Activated CD4-positive, alpha-beta T cell treated with anti-CD3 and anti-CD28 coated beads for 1 hour (primary cell): ENCODE data around the gene ZMYND19.
"Not testable (repeated sequence)": the region's sequence is repeated elsewhere in the genome, so short reads cannot be mapped to it uniquely, and the experiment has no call there.

Experiments used
- DNase-seq: peaks from one replicate; pipeline ENCODE4 v3.0.0-alpha.2; 2020

Gene ZMYND19

DNA sequence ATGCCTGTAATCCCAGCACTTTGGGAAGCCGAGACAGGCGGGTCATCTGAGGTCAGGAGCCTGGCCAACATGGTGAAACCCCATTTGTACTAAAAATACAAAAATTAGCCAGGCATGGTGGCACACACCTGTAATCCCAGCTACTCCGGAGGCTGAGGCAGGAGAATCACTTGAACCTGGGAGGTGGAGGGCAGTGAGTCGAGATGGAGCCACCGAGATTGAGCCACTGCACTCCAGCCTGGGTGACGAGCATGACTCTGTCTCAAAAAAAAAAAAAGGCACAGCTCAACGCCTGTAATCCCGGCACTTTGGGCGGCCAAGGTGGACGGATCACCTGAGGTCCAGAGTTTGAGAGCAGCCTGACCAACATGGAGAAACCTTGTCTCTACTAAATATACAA is 36.7 kb downstream of the ZMYND19 start:
- not testable (repeated sequence) for DNase-seq

DNA sequence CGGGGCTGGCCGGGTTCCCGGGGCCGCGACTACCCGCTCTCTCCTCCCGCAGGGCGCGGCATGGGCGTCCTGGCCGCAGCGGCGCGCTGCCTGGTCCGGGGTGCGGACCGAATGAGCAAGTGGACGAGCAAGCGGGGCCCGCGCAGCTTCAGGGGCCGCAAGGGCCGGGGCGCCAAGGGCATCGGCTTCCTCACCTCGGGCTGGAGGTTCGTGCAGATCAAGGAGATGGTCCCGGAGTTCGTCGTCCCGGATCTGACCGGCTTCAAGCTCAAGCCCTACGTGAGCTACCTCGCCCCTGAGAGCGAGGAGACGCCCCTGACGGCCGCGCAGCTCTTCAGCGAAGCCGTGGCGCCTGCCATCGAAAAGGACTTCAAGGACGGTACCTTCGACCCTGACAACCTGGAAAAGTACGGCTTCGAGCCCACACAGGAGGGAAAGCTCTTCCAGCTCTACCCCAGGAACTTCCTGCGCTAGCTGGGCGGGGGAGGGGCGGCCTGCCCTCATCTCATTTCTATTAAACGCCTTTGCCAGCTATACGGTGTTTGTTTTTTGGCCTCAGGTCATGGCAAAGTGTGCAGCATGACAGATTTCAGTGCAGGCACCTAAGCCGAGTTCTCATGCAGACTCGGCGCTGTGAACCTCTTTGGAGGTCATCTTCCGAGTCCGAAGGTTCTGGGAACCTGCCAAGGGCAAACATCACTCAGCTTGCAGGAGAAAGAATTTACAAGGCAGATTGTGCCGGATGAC is 38.1 kb downstream of the ZMYND19 start:
- DNase-seq: no peak

DNA sequence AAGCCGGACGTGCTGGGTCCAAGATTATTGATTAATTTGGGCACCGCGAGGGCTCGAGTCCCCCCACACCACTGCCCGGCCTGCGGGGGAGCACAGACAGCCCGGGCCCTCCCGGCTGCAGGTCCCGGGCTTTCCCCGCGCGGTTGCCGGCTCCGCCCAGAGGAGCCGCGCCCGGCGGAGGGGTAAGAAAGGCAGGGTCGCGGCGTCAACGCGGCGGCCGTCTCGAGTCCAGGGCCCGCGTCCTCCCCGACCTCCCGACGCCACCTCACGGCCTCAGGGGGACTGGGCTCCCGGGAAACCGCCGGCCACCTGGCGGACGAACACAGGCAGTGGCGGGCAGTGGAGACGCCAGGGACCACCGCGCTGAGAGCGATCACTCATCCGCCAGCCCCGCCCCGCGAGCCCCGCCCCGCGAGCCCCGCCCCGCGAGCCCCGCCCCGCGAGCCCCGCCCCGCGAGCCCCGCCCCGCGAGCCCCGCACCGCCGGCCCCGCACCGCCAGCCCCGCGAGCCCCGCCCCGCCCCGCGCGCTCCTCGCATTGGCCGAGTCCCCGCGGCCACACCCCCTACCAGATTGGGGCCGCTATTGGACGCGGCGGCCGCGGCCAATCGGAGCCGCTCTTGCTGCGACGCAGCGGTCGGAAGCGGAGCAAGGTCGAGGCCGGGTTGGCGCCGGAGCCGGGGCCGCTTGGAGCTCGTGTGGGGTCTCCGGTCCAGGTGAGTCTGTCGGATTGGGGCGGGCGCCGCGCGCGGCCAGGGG is 38.9 kb downstream of the ZMYND19 start, which contains the start of gene MRPL41:
Gene MRPL41, plus strand, starts transcription at position 616 of the 758 bp plus-strand sequence. CDS start 203 bp downstream, outside the sequence.
- DNase-seq: peak; percentile 80

DNA sequence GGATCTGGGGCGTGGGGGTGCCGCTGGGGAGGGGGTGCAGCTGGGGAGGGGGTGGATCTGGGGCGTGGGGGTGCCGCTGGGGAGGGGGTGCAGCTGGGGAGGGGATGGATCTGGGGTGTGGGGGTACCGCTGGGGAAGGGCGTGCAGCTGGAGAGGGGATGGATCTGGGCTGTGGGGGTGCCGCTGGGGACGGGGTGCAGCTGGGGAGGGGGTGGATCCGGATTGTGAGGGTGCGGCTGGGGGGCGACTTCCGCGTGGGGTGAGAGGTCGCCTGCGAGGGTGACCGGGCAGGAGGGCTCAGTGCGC is 39.4 kb downstream of the ZMYND19 start:
- not testable (repeated sequence) for DNase-seq

DNA sequence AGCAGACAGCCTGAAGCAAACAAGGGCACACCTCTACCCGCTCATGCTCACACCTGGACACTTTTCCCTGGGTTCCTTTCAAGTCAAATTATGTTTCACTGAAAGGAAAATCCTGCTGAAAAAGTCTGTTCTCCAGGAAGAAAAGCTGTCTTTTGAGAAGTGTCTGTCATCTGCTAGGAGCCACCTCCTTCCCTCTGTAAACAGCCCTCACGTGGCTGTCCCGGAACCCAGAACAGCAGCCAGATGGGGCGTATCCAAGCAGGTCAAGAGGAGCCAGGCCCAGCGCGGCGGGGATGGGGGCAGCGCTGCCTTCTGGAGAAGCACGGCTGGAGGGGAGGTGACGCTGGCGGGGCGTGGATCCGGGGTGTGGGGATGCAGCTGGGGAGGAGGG is 40.1 kb downstream of the ZMYND19 start, which contains the start of gene PNPLA7:
Gene PNPLA7, minus strand, starts transcription at position 172 of the 391 bp plus-strand sequence. CDS start 205 bp downstream, outside the sequence.
- DNase-seq: peak; percentile 26

DNA sequence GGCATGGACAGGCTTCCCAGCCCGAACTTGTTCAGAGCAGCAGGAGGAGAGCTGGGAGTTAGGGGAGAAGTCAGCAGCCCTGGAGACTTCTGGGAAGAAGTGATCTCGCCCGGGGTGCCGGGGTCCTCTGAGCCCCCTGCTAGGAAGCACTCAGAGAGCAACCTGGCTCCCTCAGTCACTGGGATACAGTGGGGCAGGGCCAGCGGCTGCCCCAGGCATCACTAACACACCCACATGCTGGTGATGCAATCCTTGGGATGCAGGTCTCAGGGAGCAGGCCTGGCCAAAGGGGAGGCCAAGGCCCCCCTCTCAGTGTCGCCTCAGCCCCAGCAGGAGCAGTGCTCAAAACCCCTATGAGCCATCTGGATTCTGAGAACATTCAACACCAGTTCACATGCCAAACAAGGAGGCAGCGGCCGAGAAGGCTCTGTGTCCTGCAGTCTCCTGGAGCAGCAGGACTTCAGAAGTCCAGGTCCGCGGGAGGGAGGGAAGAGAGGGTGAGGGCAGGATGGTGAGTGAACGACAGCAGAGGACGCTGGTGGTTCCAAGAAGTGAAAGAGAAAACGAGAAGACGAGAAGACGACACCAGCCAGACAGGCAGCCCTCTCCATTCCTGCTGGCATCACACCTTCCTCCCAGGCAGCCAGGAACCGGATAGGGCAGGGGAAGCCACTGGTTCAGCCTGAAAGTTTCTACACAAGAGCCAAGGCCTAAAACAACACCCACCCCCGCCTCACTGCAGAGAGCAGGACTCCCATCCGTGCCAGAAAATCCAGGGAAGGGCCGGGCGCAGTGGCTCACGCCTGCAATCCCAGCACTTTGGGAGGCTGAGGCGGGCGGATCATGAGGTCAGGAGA is 42.4 kb downstream of the ZMYND19 start:
- no peak for DNase-seq

DNA sequence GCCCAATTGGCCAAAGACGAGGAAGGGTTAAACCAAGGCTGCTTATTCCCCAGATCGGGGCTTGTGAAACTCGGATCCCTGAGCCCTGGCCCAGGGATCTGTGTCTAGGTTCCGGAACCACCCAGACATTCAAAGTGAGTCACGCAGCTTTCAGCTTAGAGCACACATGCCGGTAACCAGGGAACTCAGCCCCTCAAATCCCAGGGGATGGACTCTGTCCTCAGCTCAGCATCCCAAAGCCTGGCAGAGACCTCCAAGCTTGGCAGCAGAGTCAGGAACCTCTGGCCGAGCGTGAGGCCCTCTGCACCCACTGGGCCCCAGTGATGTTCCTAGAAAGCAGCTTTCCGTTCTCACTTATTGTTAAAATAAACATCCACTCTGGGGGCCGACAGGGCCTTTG is 45.2 kb downstream of the ZMYND19 start:
- DNase-seq: no peak

DNA sequence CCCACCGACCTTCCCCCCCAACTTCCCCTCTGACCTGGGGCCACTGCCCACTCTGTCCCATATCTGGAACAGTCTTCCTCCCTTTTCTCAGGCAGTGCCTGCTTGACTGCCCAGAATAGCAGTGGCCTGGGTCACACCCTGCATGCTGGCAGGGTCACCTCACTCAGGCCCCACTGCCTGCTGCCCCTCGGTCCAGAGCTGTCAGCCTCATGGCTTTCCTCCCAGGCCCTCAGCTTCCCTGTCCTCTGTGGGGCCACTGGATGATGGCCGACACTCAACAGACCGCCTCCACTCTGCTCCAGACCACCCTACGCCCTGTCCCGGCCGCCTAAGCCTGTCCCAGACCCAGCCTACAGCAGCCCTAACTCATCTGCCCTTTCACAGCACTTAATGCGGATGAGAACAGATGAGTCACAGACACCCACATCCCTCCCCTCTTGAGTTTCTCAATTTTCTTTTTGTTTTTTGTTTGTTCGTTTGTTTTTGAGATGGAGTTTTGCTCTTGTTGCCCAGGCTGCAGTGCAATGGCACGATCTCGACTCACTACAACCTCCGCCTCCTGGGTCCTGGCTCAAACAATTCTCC is 46.0 kb downstream of the ZMYND19 start:
- DNase-seq: no peak

DNA sequence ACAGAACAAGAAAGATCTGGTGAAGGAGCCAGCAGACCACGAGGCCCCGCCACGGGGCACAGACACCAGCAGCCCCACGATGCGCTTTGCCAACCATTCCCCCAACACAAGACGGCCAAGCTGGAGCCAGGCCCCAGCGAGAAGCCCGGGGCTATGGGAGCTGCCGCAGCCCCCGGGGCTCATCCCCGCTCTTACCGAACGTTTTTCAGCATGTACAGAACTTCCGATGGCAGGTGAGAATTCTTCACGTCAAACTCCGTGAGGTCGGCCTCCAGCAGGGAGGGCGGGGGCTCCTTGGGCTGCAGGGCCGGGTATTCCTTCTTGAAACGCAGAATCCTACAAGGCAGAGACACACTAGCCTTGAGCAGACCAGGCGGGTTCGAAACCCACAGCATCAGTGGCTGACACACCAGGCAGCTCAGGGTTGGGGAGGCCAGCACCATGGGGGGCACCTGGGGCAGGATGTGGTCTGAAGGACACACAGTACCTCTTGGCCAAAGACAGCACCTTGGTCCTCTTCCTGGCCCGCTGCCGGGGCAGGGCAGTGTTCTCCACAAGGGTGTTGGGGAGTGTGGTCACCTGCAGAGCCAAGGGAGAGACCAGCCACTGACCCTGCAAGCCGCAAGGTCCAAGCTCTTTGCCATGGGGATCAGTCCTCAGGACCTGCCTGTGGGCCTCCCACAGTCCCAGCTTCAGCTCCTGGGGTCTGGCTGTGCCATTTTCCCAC is 46.9 kb downstream of the ZMYND19 start:
- no peak for DNase-seq

DNA sequence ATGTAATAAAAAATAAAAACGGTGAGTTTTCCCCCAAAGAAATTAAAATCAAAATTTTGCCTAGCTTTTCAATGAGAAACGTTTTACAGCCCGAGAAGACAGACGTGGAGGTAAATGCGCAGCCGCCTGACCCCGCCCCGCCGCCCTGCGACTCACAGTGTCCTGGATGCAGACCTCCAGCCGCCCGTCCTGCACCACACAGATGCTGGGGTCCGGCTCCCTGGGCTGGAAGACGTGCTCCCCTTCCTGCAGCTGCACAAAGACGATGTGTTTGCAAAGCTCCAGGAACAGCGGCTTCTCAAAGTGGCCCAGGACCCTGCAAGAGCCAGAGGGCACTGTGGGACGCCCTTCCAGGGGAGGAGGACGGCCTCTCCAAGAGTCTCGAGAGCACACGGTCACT is 47.8 kb downstream of the ZMYND19 start:
- no peak for DNase-seq

DNA sequence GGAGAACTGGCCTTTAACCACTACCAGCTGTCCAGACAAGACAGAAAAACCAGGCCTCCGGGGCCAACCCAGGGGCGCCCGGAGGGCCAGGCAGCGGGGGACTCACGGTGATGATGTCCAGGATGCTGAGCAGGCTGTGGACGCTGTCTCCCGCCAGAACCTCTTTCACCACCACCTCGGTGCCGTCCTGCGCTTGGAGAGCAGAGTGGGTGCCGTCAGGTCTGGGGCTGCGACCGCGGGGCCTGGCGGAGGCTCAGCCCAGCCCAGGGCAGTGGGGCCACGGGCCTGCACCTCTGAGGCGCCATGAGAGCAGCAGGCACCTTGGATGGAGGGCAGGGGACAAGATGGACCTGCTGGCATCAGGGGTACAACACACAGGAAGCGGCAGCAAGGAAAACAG is 49.8 kb downstream of the ZMYND19 start:
- no peak for DNase-seq

DNA sequence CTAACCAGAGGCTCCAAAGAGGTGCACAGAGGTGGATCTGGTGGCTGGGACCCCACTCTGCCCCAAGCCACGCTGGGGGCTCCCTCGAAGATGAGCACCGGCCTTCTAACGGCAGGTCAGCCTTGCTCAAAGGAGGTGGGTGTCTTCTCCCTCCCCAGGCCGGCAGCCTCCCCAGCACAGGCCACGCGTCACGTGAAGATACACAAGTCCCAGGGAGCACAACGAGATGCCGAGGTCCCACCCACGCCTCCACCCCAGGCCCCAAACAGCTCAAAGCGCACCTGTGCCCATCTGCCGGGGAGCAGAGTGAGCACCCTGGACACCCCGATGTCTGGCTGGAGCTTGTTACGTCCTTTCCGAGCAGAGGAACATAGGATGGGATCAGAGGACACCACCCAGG is 52.3 kb downstream of the ZMYND19 start:
- no peak for DNase-seq

DNA sequence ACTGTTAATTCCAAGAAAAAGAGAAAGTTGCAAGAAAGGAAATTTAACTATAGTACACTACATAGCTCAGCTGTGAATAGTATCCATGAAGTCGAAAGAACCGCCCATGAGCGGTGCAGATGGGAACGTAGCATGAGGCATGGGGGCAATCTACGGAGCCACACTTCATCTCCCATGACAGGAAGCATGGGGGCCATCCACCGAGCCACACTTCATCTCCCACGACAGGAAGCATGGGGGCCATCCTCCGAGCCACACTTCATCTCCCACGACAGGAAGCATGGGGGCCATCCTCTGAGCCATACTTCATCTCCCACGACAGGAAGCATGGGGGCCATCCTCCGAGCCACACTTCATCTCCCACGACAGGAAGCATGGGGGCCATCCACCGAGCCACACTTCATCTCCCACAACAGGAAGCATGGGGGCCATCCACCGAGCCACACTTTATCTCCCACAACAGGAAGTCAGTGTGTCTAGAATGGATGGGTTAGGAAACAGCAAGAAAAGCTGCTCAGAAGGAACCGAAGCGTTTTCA is 53.6 kb downstream of the ZMYND19 start:
- DNase-seq: not testable (repeated sequence)

DNA sequence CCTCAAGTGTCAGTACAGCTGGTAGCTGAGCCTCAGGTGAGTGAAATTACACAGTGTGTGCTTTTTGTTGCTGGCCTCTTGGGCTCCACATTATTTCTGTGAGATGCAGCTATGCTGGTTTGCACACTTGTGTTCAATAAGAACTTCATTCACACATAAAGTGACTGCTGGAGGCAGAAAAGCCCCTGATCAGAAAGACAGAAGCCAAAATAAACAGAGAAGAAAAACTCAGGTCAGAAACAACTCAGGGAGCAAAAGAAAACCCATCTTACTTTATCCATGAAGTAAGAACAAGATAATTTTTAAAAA is 55.2 kb downstream of the ZMYND19 start:
- DNase-seq: no peak

DNA sequence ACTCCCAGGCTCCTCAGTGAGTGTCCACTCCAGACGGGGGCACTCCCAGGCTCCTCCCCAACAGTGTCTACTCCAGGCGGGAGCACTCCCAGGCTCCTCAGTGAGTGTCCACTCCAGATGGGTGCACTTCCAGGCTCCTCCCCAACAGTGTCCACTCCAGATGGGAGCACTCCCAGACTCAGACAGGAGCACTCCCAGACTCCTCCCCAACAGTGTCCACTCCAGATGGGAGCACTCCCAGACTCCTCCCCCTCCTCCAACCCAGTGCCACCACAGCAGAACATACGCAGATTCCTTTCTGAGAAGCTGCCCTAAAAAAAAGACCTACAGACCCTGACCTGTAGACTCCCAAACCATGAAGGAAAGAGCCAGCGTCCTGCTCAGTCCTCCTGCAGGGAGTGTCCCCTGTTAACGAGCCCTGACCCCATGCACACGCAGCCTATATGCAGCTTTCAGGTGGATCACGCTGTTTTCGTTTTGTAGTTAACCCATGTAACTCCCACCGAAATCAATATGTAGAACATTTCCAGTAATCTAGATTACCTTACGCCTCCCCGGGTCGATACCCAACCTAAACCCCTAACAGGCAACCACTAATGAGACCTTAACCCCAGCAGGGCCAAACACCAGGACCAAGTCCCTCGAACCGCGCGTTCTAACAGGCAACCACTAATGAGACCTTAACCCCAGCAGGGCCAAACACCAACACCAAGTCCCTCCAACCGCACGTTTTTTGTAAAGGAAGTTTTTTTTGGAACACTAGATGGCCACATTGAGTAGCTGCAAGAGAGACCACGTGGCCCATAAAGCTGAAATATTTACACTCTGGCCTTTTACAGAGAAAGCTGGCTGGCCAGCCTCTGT is 55.8 kb downstream of the ZMYND19 start:
- DNase-seq: no peak

DNA sequence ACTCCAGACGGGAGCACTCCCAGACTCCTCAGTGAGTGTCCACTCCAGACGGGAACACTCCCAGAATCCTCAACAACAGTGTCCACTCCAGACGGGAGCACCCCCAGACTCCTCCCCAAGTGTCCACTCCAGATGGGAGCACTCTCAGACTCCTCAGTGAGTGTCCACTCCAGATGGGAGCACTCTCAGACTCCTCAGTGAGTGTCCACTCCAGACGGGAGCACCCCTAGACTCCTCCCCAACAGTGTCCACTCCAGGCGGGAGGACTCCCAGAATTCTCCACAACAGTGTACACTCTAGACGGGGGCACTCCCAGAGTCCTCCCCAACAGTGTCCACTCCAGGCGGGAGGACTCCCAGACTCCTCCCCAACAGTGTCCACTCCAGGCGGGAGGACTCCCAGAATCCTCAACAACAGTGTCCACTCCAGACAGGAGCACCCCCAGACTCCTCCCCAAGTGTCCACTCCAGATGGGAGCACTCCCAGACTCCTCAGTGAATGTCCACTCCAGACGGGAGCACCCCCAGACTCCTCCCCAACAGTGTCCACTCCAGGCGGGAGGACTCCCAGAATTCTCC is 57.3 kb downstream of the ZMYND19 start:
- not testable (repeated sequence) for DNase-seq
